Stomach (tissue), 4 donors: ENCODE results near the gene TLR8.

Source experiments
- CTCF ChIP-seq, 7 experiments: fragments of 450-650 bp in 4 of 7; fragments of 200-600 bp in 3 of 7; sonication (generic) in 3 of 7; IDR thresholded peaks; one replicate each; pipeline ENCODE4 v1.5.1; 2016 to 2019; ENCODE audit warnings: antibody characterized with exemption in 7 of 7, control low read depth in 2 of 7, mild to moderate bottlenecking in 1 of 7
- EP300 ChIP-seq: sonication (generic); formaldehyde crosslinking; IDR thresholded peaks from one replicate; pipeline ENCODE4 v1.6.1; 2017; ENCODE audit warnings: antibody characterized with exemption
- POLR2AphosphoS5 ChIP-seq, 3 donors: sonication (generic); formaldehyde crosslinking; IDR thresholded peaks; one replicate each; pipeline ENCODE4 v1.6.1; 2016; ENCODE audit warnings: antibody characterized with exemption in 3 of 3

- TF ChIP-seq EP300 (no peak), CTCF (IDR thresholded peaks at IDR 0.05) (no peak), POLR2AphosphoS5 (IDR thresholded peaks at IDR 0.05) (peak in 2 of 3 donors; percentile 35 to 40)
These were observed 50.5 kb downstream of the TLR8 start for GRCh38 chrX:12956704-12957534.
